AG09319 (cell line): ENCODE measurements around the gene SMAD5.

ENCODE experiments used
- DNase-seq: peaks from one replicate; pipeline ENCODE4 v3.0.0-alpha.2; 2010; ENCODE audit warnings: low read depth; ENCODE audit errors: extremely low read depth
- CTCF ChIP-seq: IDR thresholded peaks from 2 replicates; pipeline ENCODE4 v1.5.1; 2011; ENCODE audit warnings: low read depth, mild to moderate bottlenecking, inconsistent platforms, low read length, moderate library complexity

Gene SMAD5

GRCh38 chr5:136195971-136196820, 63.6 kb downstream of the SMAD5 start:
- no peak for TF ChIP-seq CTCF
- no peak for DNase-seq

- TF ChIP-seq CTCF: no peak
- DNase-seq: no peak
Observed at GRCh38 chr5:136197462-136198142, 65.0 kb downstream of the SMAD5 start.

- DNase-seq: no peak
- TF ChIP-seq CTCF: no peak
Observed at GRCh38 chr5:136198453-136198852, 65.8 kb downstream of the SMAD5 start.

- TF ChIP-seq CTCF: no peak
- DNase-seq: no peak
Observed at GRCh38 chr5:136199408-136199807, 66.8 kb downstream of the SMAD5 start.

- TF ChIP-seq CTCF: no peak
- DNase-seq: no peak
Observed at GRCh38 chr5:136200130-136200529, 67.5 kb downstream of the SMAD5 start.

- no peak for DNase-seq
- no peak for TF ChIP-seq CTCF
Observed at GRCh38 chr5:136200761-136201160, 68.1 kb downstream of the SMAD5 start.

- no peak for DNase-seq
- no peak for TF ChIP-seq CTCF
Observed at GRCh38 chr5:136201870-136202269, 69.2 kb downstream of the SMAD5 start.
